HepG2 (cell line): ENCODE data around the gene GTPBP6. TPM values are rescaled to one million over a fixed set of nuclear protein-coding genes. Genes with fewer than 3 reads are reported as not detected.

Experiments
- ARID2 ChIP-seq: sonication (generic); formaldehyde crosslinking; IDR thresholded peaks from 2 replicates; pipeline ENCODE4 v1.8.1; 2022; ENCODE audit warnings: mild to moderate bottlenecking, missing genetic modification reagents, borderline replicate concordance
- ARNT2 ChIP-seq: sonication (generic); formaldehyde crosslinking; IDR thresholded peaks from 2 replicates; pipeline ENCODE4 v1.8.0; 2022; ENCODE audit warnings: mild to moderate bottlenecking, low read depth, missing genetic modification reagents, moderate library complexity
- DMAP1 ChIP-seq: IDR thresholded peaks from 2 replicates; pipeline ENCODE4 v1.6.1; 2016
- ELF4 ChIP-seq: sonication (generic); formaldehyde crosslinking; IDR thresholded peaks from 2 replicates; pipeline ENCODE4 v1.5.0; 2020; ENCODE audit warnings: missing genetic modification reagents, mild to moderate bottlenecking, moderate library complexity, borderline replicate concordance
- GATAD1 ChIP-seq: IDR thresholded peaks from 2 replicates; pipeline ENCODE4 v1.6.1; 2016; ENCODE audit warnings: missing genetic modification reagents, missing compliant biosample characterization
- GFI1 ChIP-seq: sonication (generic); formaldehyde crosslinking; IDR thresholded peaks from 2 replicates; pipeline ENCODE4 v1.5.0; 2020; ENCODE audit warnings: missing genetic modification reagents, mild to moderate bottlenecking, borderline replicate concordance
- HNRNPLL ChIP-seq: fragments of 200-400 bp; formaldehyde crosslinking; IDR thresholded peaks from 2 replicates; pipeline ENCODE4 v1.6.1; 2017; ENCODE audit warnings: mild to moderate bottlenecking, low read depth, low read length; ENCODE audit not compliant: poor library complexity, severe bottlenecking
- HOMEZ ChIP-seq: IDR thresholded peaks from 2 replicates; pipeline ENCODE4 v1.6.1; 2016; ENCODE audit warnings: low read depth
- MAF1 ChIP-seq: sonication (generic); formaldehyde crosslinking; IDR thresholded peaks from 2 replicates; pipeline ENCODE4 v1.5.0; 2020; ENCODE audit warnings: missing genetic modification reagents, borderline replicate concordance
- MED1 ChIP-seq: sonication (generic); formaldehyde crosslinking; IDR thresholded peaks from 2 replicates; pipeline ENCODE4 v1.4.0; 2020; ENCODE audit warnings: missing genetic modification reagents
- ONECUT2 ChIP-seq: sonication (generic); formaldehyde crosslinking; IDR thresholded peaks from 2 replicates; pipeline ENCODE4 v1.4.0; 2020; ENCODE audit warnings: missing genetic modification reagents
- RXRB ChIP-seq: IDR thresholded peaks from 2 replicates; pipeline ENCODE4 v1.6.1; 2016; ENCODE audit warnings: borderline replicate concordance, missing genetic modification reagents, missing compliant biosample characterization
- SALL1 ChIP-seq: sonication (generic); formaldehyde crosslinking; IDR thresholded peaks from 2 replicates; pipeline ENCODE4 v1.8.0; 2022; ENCODE audit warnings: mild to moderate bottlenecking, missing genetic modification reagents
- SMAD3 ChIP-seq: sonication (generic); formaldehyde crosslinking; IDR thresholded peaks from 2 replicates; pipeline ENCODE4 v1.4.0; 2020; ENCODE audit warnings: missing genetic modification reagents
- SP2 ChIP-seq: sonication (generic); formaldehyde crosslinking; IDR thresholded peaks from 2 replicates; pipeline ENCODE4 v1.5.1; 2020; ENCODE audit warnings: mild to moderate bottlenecking, missing genetic modification reagents
- TBX3 ChIP-seq: fragments of 450-650 bp; IDR thresholded peaks from 2 replicates; pipeline ENCODE4 v1.6.1; 2017; ENCODE audit warnings: antibody characterized with exemption, mild to moderate bottlenecking, inconsistent platforms, borderline replicate concordance
- TSC22D2 ChIP-seq: sonication (generic); formaldehyde crosslinking; IDR thresholded peaks from 2 replicates; pipeline ENCODE4 v1.5.1; 2020; ENCODE audit warnings: missing genetic modification reagents, mild to moderate bottlenecking, borderline replicate concordance
- ZMAT3 ChIP-seq: sonication (generic); formaldehyde crosslinking; conservative IDR thresholded peaks from 2 replicates; pipeline ENCODE4 v1.7.0; 2021; ENCODE audit warnings: missing genetic modification reagents
- ZNF24 ChIP-seq: fragments of 450-650 bp; IDR thresholded peaks from 2 replicates; pipeline ENCODE4 v1.6.1; 2017; ENCODE audit warnings: antibody characterized with exemption, mild to moderate bottlenecking
- ZNF557 ChIP-seq: sonication (generic); formaldehyde crosslinking; IDR thresholded peaks from 2 replicates; pipeline ENCODE4 v1.4.0; 2020; ENCODE audit warnings: missing genetic modification reagents
- ZNF652 ChIP-seq: IDR thresholded peaks from 2 replicates; pipeline ENCODE4 v1.6.1; 2016; ENCODE audit warnings: low read depth, borderline replicate concordance
- ZNF777 ChIP-seq: sonication (generic); formaldehyde crosslinking; IDR thresholded peaks from 2 replicates; pipeline ENCODE4 v1.4.0; 2020; ENCODE audit warnings: missing genetic modification reagents
- polyA plus RNA-seq, 8 experiments: library from polyadenylated mRNA; depleted of rRNA in 3 of 8; stranded (reverse) in 7 of 8; unstranded in 1 of 8; fragments of >200 nt; fragmentation: Illumina TruSeq in 4 of 8; extraction: Trizol in 4 of 8; gene quantifications; 2 replicates each; pipeline versions ENCODE4 v1.2.1 to v1.2.3, GENCODE V29; 2011 to 2016; ENCODE audit warnings: low read depth in 4 of 8, missing spikeins in 1 of 8, mixed read lengths in 1 of 8; ENCODE audit not compliant: insufficient read depth in 1 of 8
- total RNA-seq, 5 experiments: library from RNA; depleted of rRNA; stranded (reverse); fragments of >200 nt; fragmentation: Illumina TruSeq; extraction: Trizol; gene quantifications; 2 replicates each; pipeline ENCODE4 v1.2.3, GENCODE V29; 2016; ENCODE audit warnings: low read depth in 1 of 5
- TF ChIP-seq, protein P1 (sequence below): sonication (generic); formaldehyde crosslinking; IDR thresholded peaks from 2 replicates; pipeline ENCODE4 v1.4.0; 2020; ENCODE audit warnings: missing genetic modification reagents
- TF ChIP-seq, protein P2 (sequence below): IDR thresholded peaks from 2 replicates; pipeline ENCODE4 v1.6.1; 2016; ENCODE audit warnings: missing genetic modification reagents, missing compliant biosample characterization
- TF ChIP-seq, protein P3 (sequence below): sonication (generic); formaldehyde crosslinking; IDR thresholded peaks from 2 replicates; pipeline ENCODE4 v1.5.1; 2020; ENCODE audit warnings: mild to moderate bottlenecking, moderate library complexity, missing genetic modification reagents
- TF ChIP-seq, protein P4 (sequence below): sonication (generic); formaldehyde crosslinking; IDR thresholded peaks from 2 replicates; pipeline ENCODE4 v1.8.1; 2023; ENCODE audit warnings: mild to moderate bottlenecking, moderate library complexity, missing genetic modification reagents

Gene GTPBP6
- total and polyA plus RNA-seq, 2 of the 13 experiments (the other 11 are each of a cell fraction or from before 2014, with no cell fraction given): 20.2 to 39.6 TPM

- TF ChIP-seq SALL1 (CRISPR knock-in tag): peak; percentile 29; the same call in 1 of the 2 replicates
- TF ChIP-seq ARID2: no peak
- TF ChIP-seq, protein P1, sequence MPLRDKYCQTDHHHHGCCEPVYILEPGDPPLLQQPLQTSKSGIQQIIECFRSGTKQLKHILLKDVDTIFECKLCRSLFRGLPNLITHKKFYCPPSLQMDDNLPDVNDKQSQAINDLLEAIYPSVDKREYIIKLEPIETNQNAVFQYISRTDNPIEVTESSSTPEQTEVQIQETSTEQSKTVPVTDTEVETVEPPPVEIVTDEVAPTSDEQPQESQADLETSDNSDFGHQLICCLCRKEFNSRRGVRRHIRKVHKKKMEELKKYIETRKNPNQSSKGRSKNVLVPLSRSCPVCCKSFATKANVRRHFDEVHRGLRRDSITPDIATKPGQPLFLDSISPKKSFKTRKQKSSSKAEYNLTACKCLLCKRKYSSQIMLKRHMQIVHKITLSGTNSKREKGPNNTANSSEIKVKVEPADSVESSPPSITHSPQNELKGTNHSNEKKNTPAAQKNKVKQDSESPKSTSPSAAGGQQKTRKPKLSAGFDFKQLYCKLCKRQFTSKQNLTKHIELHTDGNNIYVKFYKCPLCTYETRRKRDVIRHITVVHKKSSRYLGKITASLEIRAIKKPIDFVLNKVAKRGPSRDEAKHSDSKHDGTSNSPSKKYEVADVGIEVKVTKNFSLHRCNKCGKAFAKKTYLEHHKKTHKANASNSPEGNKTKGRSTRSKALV: no peak
- TF ChIP-seq ELF4: no peak
- TF ChIP-seq ZNF652 (CRISPR knock-in tag): no peak
- no peak for TF ChIP-seq MAF1 (CRISPR knock-in tag)
- TF ChIP-seq, protein P2, sequence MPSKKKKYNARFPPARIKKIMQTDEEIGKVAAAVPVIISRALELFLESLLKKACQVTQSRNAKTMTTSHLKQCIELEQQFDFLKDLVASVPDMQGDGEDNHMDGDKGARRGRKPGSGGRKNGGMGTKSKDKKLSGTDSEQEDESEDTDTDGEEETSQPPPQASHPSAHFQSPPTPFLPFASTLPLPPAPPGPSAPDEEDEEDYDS (CRISPR knock-in tag): no peak
- TF ChIP-seq SP2 (CRISPR knock-in tag): 0 out of 2 replicates have a peak, but pooled peaks have one; percentile 11
- no peak for TF ChIP-seq TSC22D2
- no peak for TF ChIP-seq GATAD1 (CRISPR knock-in tag)
- no peak for TF ChIP-seq ZNF557 (CRISPR knock-in tag)
- TF ChIP-seq ZNF24: no peak
- TF ChIP-seq TBX3: no peak
- no peak for TF ChIP-seq ZNF777 (CRISPR knock-in tag)
- TF ChIP-seq HOMEZ (CRISPR knock-in tag): no peak
- 0 out of 2 replicates have a peak, but pooled peaks have one; percentile 23 for TF ChIP-seq ZMAT3
- no peak for TF ChIP-seq ONECUT2
- TF ChIP-seq GFI1 (CRISPR knock-in tag): no peak
- TF ChIP-seq DMAP1 (CRISPR knock-in tag): no peak
- TF ChIP-seq ARNT2 (CRISPR knock-in tag): 0 out of 2 replicates have a peak, but pooled peaks have one; percentile 27
- TF ChIP-seq, protein P3, sequence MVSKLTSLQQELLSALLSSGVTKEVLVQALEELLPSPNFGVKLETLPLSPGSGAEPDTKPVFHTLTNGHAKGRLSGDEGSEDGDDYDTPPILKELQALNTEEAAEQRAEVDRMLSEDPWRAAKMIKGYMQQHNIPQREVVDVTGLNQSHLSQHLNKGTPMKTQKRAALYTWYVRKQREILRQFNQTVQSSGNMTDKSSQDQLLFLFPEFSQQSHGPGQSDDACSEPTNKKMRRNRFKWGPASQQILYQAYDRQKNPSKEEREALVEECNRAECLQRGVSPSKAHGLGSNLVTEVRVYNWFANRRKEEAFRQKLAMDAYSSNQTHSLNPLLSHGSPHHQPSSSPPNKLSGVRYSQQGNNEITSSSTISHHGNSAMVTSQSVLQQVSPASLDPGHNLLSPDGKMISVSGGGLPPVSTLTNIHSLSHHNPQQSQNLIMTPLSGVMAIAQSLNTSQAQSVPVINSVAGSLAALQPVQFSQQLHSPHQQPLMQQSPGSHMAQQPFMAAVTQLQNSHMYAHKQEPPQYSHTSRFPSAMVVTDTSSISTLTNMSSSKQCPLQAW (CRISPR knock-in tag): no peak
- TF ChIP-seq MED1 (CRISPR knock-in tag): peak; percentile 53; the same call in 1 of the 2 replicates
- TF ChIP-seq SMAD3 (CRISPR knock-in tag): no peak
- TF ChIP-seq, protein P4, sequence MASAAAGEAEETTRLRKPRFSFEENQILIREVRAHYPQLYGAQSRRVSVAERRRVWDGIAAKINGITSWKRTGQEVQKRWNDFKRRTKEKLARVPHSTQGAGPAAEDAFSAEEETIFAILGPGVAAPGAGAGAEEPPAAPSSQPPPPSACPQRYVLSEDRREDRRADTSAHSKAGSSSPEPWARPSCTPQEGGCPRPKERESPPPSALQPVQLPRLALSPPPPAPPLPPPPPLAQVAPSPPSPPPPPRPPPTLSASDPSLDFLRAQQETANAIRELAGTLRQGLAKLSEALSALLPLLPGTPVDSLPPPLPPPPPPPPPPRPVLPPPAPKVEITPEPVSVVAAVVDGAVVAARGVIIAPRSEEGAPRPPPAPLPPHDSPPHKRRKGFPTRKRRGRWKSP (CRISPR knock-in tag): no peak
- 0 out of 2 replicates have a peak, but pooled peaks have one; percentile 33 for TF ChIP-seq RXRB (CRISPR knock-in tag)
- no peak for TF ChIP-seq HNRNPLL
These were observed 60.8 kb downstream of the GTPBP6 start (continued) for GRCh38 chrX:257681-258289.
